Measurements from ENCODE around the gene CENPH. TPM values are rescaled to one million over a fixed set of nuclear protein-coding genes. Genes with fewer than 3 reads are reported as not detected.

Gene CENPH
- total and polyA plus RNA-seq, 2 of the 8 experiments (the other 6 are each of a cell fraction or from before 2014, with no cell fraction given): 69.0 to 82.8 TPM

DNA sequence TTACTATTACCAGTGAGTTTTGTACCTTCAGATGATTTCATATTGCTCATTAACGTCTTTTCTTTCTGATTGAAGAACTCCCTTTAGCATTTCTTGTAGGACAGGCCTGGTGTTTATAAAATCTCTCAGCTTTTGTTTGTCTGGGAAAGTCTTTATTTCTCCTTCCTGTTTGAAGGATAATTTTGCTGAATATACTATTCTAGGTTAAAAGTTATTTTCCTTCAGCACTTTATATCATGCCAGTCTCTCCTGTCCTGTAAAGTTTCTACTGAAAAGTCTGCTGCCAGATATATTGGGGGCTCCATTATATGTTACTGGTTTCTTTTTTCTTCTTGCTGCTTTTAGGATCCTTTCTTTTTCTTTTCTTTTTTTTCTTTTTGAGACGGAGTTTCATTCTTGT is 58.6 kb downstream of the CENPH start:
- ChIA-PET CTCF (ENCODE audit: partially characterized antibody) (no interaction called here), POLR2A (ENCODE audit: partially characterized antibody) (no interaction called here)
- H4K20me1 ChIP-seq (replicated peaks in 1 of 2; ENCODE audit: control insufficient read depth in 1 of 2, insufficient read depth in 2 of 2, low read length in 2 of 2): peaks cover 1 to 6% of the 10 kb centered on the region in 2 experiments
- 91% methylated on average over 2 of the region's 2 CpGs; no CpG with 5 or more reads in 1 of the 2 experiments for WGBS, 2 experiments (ENCODE audit: extremely low coverage in 1 of 2, insufficient coverage in 1 of 2, insufficient read length in 1 of 2, insufficient replicate concordance in 2 of 2, low coverage in 1 of 2, low lambda C conversion rate in 2 of 2, missing lambda C conversion rate in 1 of 2)
- no peak overlapping the region for H2BK5ac ChIP-seq (ENCODE audit: low read depth, low read length)
- no peaks in the 10 kb centered on the region for H3K9me3 ChIP-seq (ENCODE audit: insufficient read depth in 2 of 2, low read depth in 1 of 2, low read length in 1 of 2)
- H3K4me2 ChIP-seq (ENCODE audit: insufficient read depth in 1 of 2, low read depth in 2 of 2, low read length in 2 of 2): no peak overlapping the region
- no peak overlapping the region for H2AFZ ChIP-seq (ENCODE audit: low read length)
- H3K79me2 ChIP-seq (ENCODE audit: control insufficient read depth in 1 of 2, insufficient read depth in 2 of 2, low read length in 2 of 2): peaks cover 8 to 86% of the 10 kb centered on the region in 2 experiments
- peaks cover 5% of the 10 kb centered on the region; the same call in 1 of the 2 replicates for H3K79me1 ChIP-seq (ENCODE audit: low read depth, low read length)
- H4K5ac ChIP-seq (ENCODE audit: insufficient read length, low read depth, low read length): no peak overlapping the region
- no peaks in the 10 kb centered on the region for H3K27me3 ChIP-seq (replicated peaks in 1 of 4; ENCODE audit: control insufficient read depth in 3 of 4, extremely low read depth in 1 of 4, insufficient read depth in 3 of 4, low read length in 3 of 4)
- H3K27ac ChIP-seq (ENCODE audit: low read depth, low read length): no peak overlapping the region
- no peak overlapping the region for H3K23ac ChIP-seq (ENCODE audit: insufficient read length)
- FAIRE-seq: no peak
- H3K4me3 ChIP-seq (ENCODE audit: extremely low read depth in 1 of 4, insufficient read depth in 2 of 4, low read depth in 3 of 4, low read length in 4 of 4): no peak overlapping the region
- H3K9ac ChIP-seq (replicated peaks in 1 of 4; ENCODE audit: extremely low read depth in 1 of 4, low read depth in 3 of 4, low read length in 3 of 4): no peak overlapping the region
- no peak overlapping the region for H2AK5ac ChIP-seq (ENCODE audit: low read depth, low read length)
- TF ChIP-seq KDM5A (IDR thresholded peaks at IDR 0.05; ENCODE audit: low read length) (no peak), SIX5 (IDR thresholded peaks at IDR 0.05; ENCODE audit: low read depth, low read length) (no peak), SUZ12 (IDR thresholded peaks at IDR 0.05; ENCODE audit: low read length) (no peak)
- TF ChIP-seq, protein P1, sequence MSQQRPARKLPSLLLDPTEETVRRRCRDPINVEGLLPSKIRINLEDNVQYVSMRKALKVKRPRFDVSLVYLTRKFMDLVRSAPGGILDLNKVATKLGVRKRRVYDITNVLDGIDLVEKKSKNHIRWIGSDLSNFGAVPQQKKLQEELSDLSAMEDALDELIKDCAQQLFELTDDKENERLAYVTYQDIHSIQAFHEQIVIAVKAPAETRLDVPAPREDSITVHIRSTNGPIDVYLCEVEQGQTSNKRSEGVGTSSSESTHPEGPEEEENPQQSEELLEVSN (IDR thresholded peaks at IDR 0.05): no peak
- H3K36me3 ChIP-seq (ENCODE audit: control insufficient read depth in 2 of 4, insufficient read depth in 4 of 4, low read length in 3 of 4): no peaks in the 10 kb centered on the region; a peak in 2 of 8 replicates
- no peak for DNase-seq (ENCODE audit: low read depth in 1 of 2, low spot score in 2 of 2)
- H4K8ac ChIP-seq (ENCODE audit: extremely low read depth, insufficient read depth, low read length): no peak overlapping the region
- H3K4ac ChIP-seq (replicated peaks; ENCODE audit: insufficient read length, low read depth, low read length): no peak overlapping the region
- H3K18ac ChIP-seq (ENCODE audit: extremely low read depth, low read length): no peak overlapping the region
- H4K91ac ChIP-seq (replicated peaks; ENCODE audit: insufficient read length, low read length): no peak overlapping the region
- H2BK120ac ChIP-seq (replicated peaks; ENCODE audit: low read depth, low read length): no peak overlapping the region
- H2BK12ac ChIP-seq (ENCODE audit: low read depth, low read length): no peak overlapping the region
- H3K14ac ChIP-seq (ENCODE audit: insufficient read length): no peak overlapping the region
- no peak overlapping the region for H3K56ac ChIP-seq (replicated peaks; ENCODE audit: insufficient read length, low read depth, low read length)
- H2BK20ac ChIP-seq (ENCODE audit: low read length): no peak overlapping the region
- no peak overlapping the region for H2BK15ac ChIP-seq (ENCODE audit: low read length)
- H3K23me2 ChIP-seq (ENCODE audit: low read depth, low read length): no peaks in the 10 kb centered on the region
- no peaks in the 10 kb centered on the region for H3K4me1 ChIP-seq (replicated peaks in 1 of 4; ENCODE audit: control insufficient read depth in 3 of 4, insufficient read depth in 4 of 4, low read length in 3 of 4)

Measured in H1 (cell line).